ENCODE measurements around the gene LCE4A.
"Not testable (repeated sequence)": the region's sequence is repeated elsewhere in the genome, so short reads cannot be mapped to it uniquely, and the experiment has no call there.

Gene LCE4A, protein sequence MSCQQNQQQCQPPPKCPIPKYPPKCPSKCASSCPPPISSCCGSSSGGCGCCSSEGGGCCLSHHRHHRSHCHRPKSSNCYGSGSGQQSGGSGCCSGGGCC

GRCh38 chr1:152707860-152708259, at the start of gene LCE4A:
Gene LCE4A (plus strand): TSS chr1:152708160. CDS start chr1:152709076, 916 bp downstream.
- DNase-seq (ENCODE audit: low read depth in 2 of 2) = no peak

GRCh38 chr1:152658649-152659048, 49.3 kb upstream of the LCE4A start:
- no peak for DNase-seq (ENCODE audit: low read depth in 2 of 2)

DNA sequence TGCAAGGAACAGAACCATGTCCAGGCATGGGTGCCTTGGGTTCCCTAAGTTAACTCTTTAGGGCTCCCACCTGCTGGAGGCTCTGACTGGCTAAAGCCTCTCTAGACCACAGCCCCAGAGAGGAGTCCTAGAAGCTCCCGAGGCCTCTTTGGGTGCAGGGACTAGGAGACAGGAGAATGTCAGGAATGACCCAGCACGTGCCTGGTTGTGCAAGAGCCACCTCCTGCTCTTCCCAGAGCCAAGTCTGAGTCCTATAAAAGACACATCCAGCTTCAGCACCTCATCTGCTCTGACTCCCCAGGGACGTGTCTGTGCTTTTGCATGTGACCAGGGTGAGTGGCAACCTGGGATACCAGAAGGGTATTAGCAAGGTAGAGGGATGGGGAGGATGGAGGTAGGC, 44.9 kb upstream of the LCE4A start, which contains the start of gene LCE2D:
Gene LCE2D, plus strand, starts transcription at position 283 of the 400 bp plus-strand sequence. CDS start 726 bp downstream, outside the sequence.
- DNase-seq (ENCODE audit: low read depth in 2 of 2) = no peak

GRCh38 chr1:152666171-152666570, 41.8 kb upstream of the LCE4A start:
- not testable (repeated sequence) for DNase-seq (ENCODE audit: low read depth in 2 of 2)

- no peak for DNase-seq (ENCODE audit: low read depth in 2 of 2)
Measured at GRCh38 chr1:152667648-152668047, 40.3 kb upstream of the LCE4A start.

DNA sequence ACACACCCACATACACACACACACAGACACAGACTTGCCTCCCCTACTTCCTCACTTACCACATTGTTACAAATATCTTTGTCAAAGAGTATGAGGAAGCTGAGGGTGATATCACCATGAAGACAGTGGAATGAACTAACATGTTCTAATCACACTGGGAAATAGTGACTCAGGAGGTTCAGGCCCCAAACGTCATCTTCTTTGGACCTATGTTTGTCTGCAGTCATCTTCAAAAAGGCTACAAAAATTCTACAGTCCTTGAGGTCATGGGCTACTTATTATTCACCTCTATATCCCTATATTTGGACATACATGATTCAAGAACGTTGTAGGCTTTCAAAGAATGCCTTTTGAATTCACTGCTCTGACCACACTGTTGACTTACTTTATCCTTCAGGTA, 34.9 kb upstream of the LCE4A start:
- no peak for DNase-seq (ENCODE audit: low read depth in 2 of 2)

- DNase-seq (ENCODE audit: low read depth in 2 of 2) = not testable (repeated sequence)
Measured at GRCh38 chr1:152674983-152675382, 33.0 kb upstream of the LCE4A start, which contains the start of gene LCE2C. Gene LCE2C (plus strand): TSS chr1:152675279. CDS start chr1:152676016, 737 bp downstream.

- no peak for DNase-seq (ENCODE audit: low read depth in 2 of 2)
Measured at GRCh38 chr1:152679459-152679858, 28.5 kb upstream of the LCE4A start.

DNA sequence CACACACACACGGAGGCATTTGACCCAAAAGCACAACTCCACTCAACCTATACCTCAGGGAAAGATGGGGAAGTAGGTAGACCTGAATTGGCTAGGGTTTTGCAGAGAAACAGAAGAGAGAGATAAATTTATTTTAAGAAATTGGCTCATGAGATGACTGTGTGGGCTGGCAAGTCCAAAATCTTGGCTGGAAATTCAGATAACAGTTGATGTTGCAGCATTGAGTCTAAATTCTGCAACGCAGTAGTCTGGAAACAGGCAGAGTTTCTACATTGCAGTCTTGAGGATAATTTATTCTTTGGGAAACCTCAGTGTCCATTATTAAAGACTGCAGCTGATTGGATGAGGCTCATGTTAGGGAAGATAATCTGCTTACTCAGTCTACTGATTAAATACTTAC, 26.3 kb upstream of the LCE4A start:
- DNase-seq (ENCODE audit: low read depth in 2 of 2) = no peak

- DNase-seq (ENCODE audit: low read depth in 2 of 2) = no peak
Measured at GRCh38 chr1:152683846-152684245, 24.1 kb upstream of the LCE4A start.

DNA sequence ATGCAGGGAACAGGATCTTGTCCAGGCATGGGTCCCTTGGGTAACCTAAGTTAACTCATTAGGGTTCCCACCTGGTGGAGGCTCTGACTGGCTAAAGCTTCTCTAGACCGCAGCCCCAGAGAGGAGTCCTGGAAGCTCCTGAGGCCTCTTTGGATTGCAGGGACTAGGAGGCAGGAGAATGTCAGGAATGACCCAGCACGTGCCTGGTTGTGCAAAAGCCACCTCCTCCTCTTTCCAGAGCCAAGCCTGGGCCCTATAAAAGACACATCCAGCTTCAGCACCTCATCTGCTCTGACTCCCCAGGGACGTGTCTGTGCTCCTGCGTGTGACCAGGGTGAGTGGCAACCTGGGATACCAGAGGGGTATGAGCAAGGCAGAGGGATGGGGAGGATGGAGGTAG, 22.1 kb upstream of the LCE4A start, which contains the start of gene LCE2B:
Gene LCE2B, plus strand, starts transcription at position 301 of the 400 bp plus-strand sequence. CDS start 721 bp downstream, outside the sequence.
- DNase-seq (ENCODE audit: low read depth in 2 of 2) = not testable (repeated sequence)

DNA sequence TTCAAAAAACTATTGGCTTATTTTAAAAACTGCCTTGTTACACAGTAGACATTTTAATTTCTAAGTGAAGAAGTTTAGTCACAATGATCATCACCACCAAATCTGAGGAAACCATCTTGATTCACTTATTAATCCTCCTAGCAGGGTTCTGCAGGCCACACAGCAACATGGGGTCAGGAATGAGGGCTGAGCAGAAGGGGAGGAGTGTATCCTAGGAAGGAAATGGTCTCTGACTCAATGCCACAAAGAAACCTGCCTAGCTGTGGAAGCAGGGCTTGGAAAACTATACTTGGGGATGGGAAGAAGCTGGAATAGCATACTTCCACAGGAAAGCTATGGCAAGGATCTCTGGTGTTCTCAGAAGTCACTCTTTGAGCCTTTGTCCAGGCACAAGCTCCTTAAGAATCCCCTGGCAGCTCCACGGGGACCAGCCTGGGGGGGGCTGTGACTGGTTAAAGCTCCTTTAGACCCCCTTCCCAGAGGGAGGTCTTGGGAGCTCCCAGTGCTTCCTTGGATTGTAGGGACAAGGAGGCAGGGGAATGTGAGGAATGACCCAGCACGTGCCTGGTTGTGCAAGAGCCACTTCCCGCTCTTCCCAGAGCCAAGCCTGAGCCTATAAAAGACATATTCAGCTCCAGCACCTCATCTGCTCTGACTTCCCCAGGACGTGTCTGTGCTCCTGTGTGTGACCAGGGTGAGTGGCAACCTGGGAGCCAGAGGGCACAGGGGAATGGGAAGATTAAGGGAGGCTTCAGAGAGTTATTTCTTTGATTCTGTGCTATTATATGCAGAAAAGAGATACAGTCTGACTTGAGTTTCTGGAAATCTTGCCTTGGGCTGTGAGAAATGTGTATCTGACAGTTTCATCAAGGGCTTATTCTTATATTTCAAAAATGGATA, 10.0 kb upstream of the LCE4A start, which contains the start of gene LCE2A:
Gene LCE2A, plus strand, starts transcription at position 645 of the 900 bp plus-strand sequence. CDS start 557 bp downstream, outside the sequence.
- no peak for DNase-seq (ENCODE audit: low read depth in 2 of 2)

- DNase-seq (ENCODE audit: low read depth in 2 of 2) = no peak
Measured at GRCh38 chr1:152699746-152700145, 8.2 kb upstream of the LCE4A start.

- DNase-seq (ENCODE audit: low read depth in 2 of 2) = no peak
Measured at GRCh38 chr1:152718238-152718637, 10.3 kb downstream of the LCE4A start.

DNA sequence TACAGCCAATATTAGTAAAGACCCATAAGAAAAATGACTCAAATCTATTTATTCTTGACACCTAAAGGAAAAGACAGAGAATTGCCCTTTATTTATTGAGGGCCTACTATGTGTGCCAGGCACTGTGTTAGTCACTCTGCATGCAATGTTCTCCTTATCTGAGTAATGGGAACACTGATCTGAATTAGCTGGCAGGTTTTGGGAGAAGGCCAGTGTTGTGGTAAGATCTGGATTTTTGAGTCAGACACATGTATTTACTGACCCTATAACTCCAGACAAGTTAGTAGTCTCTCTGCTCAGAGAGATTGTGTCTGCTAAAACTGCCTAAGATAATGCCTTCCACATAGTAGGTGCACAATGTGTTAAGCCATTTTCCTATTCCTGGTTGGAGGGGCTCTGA, 17.3 kb downstream of the LCE4A start:
- no peak for DNase-seq (ENCODE audit: low read depth in 2 of 2)

DNA sequence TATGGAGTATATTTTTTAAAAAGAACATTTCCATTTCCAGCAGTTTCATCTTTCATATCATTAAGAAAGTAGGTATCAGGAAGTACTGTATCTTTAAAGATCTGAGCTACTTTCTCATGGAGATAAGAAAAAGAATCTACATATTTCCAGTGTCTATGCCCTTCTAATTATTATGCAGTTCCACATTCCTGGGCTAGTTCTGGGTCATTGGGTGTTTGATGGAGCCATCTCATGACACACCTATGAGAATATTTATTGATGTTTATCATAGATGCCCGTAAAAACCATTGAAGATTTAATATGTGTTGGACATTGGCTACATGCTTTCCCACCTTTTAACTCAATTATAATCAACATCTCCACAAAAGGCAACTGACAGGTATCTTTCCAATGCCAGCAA, 21.0 kb downstream of the LCE4A start:
- no peak for DNase-seq (ENCODE audit: low read depth in 2 of 2)

DNA sequence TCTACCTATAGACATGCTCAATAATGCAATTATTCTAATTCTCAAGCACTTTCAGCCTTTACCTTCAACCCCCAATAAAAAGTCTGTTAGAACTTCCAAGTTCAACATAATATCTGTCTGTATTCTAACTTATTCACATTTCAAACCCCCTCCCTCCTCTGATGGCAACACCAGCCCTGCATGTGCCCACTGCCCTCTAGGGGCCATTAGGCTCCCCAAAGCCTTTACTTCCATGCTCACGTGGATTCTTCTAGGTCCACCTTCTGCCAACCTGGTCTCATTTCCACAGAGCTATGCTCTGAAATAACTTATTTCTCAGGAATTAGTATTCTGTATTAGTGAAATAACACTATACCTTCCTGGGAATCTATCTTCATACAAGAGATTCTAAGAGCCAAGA, 27.7 kb downstream of the LCE4A start:
- DNase-seq (ENCODE audit: low read depth in 2 of 2) = no peak

GRCh38 chr1:152737997-152738396, 30.0 kb downstream of the LCE4A start:
- no peak for DNase-seq (ENCODE audit: low read depth in 2 of 2)

GRCh38 chr1:152739841-152740240, 31.9 kb downstream of the LCE4A start:
- DNase-seq (ENCODE audit: low read depth in 2 of 2) = no peak

GRCh38 chr1:152741656-152742055, 33.7 kb downstream of the LCE4A start:
- no peak for DNase-seq (ENCODE audit: low read depth in 2 of 2)

GRCh38 chr1:152743371-152744145, 35.6 kb downstream of the LCE4A start:
- no peak for DNase-seq (ENCODE audit: low read depth in 2 of 2)

GRCh38 chr1:152745289-152745704, 37.3 kb downstream of the LCE4A start:
- no peak for DNase-seq (ENCODE audit: low read depth in 2 of 2)
